GM12878 (cell line): ENCODE results near the gene SUGCT. TPM values are rescaled to one million over a fixed set of nuclear protein-coding genes. Genes with fewer than 3 reads are reported as not detected.

ENCODE experiments used
- ATAC-seq: fragments of 200-7000 bp; cut with Tn5 transposase; 3 replicates; pipeline ENCODE4 v1.9.1; 2020; ENCODE audit warnings: mild to moderate bottlenecking, moderate library complexity
- BruUV-seq: library from RNA; stranded (reverse); fragments of 400-500 nt; replicated peaks from 2 replicates; lab custom pipeline; 2021; lab: Mats Ljungman, UMichigan
- CTCF ChIA-PET: fragments of 300-600 bp; sonication (Branson Sonifier 250); formaldehyde crosslinking; extraction: SDS; loops from one replicate; lab custom pipeline; 2021; ENCODE audit warnings: inconsistent platforms; lab: Yijun Ruan, JAX
- POLR2A ChIA-PET: fragments of 350-600 bp; formaldehyde crosslinking; extraction: SDS; loops from one replicate; lab custom pipeline; 2021; ENCODE audit warnings: inconsistent platforms; lab: Charles Lee
- RAD21 ChIA-PET: fragments of 300-600 bp; sonication (Branson Sonifier 250); formaldehyde crosslinking; loops from one replicate; lab custom pipeline; 2023; ENCODE audit warnings: antibody characterized with exemption; ENCODE audit not compliant: unreplicated experiment; lab: Charles Lee
- SMC1A ChIA-PET: fragments of 300-600 bp; sonication (Branson Sonifier 250); formaldehyde crosslinking; loops from one replicate; lab custom pipeline; 2023; ENCODE audit not compliant: unreplicated experiment, uncharacterized antibody; lab: Charles Lee
- DNase-seq: peaks from one replicate; pipeline ENCODE4 v3.0.0-alpha.2; 2011; ENCODE audit warnings: low read depth, low spot score
- FAIRE-seq: peaks from 3 replicates; lab custom pipeline; 2011; peaks lifted over from hg19 to GRCh38; lab: Jason Lieb, UNC
- H2AFZ ChIP-seq: 2 replicates; pipeline ENCODE4 v1.6.0; 2011; ENCODE audit warnings: low read depth, low read length, control low read depth; ENCODE audit not compliant: control insufficient read depth
- H3K27ac ChIP-seq: 2 replicates; pipeline ENCODE4 v1.5.1; 2011; ENCODE audit warnings: control low read depth; ENCODE audit not compliant: control insufficient read depth, insufficient read depth
- H3K27me3 ChIP-seq, 2 experiments: replicated peaks in 1 of 2; 2 replicates each; pipeline versions ENCODE4 v1.6.0 to v1.6.1; 2011; ENCODE audit warnings: low read length in 1 of 2; ENCODE audit not compliant: control insufficient read depth in 2 of 2, insufficient read depth in 2 of 2
- H3K36me3 ChIP-seq, 2 experiments: 2 replicates each; pipeline ENCODE4 v1.5.1; 2011; ENCODE audit warnings: low read length in 1 of 2; ENCODE audit not compliant: control insufficient read depth in 2 of 2, insufficient read depth in 2 of 2
- H3K4me1 ChIP-seq: 2 replicates; pipeline ENCODE4 v1.6.1; 2011; ENCODE audit warnings: mild to moderate bottlenecking, low read length, moderate library complexity, mixed read lengths; ENCODE audit not compliant: control insufficient read depth, insufficient read depth
- H3K4me2 ChIP-seq: 2 replicates; pipeline ENCODE4 v1.6.0; 2011; ENCODE audit warnings: control low read depth; ENCODE audit not compliant: control insufficient read depth, insufficient read depth
- H3K4me3 ChIP-seq: fragments of 200-600 bp; sonication (generic); 2 replicates; pipeline ENCODE4 v1.5.1; 2016
- H3K79me2 ChIP-seq: 2 replicates; pipeline ENCODE4 v1.6.0; 2011; ENCODE audit warnings: low read length; ENCODE audit not compliant: control insufficient read depth, insufficient read depth
- H3K9ac ChIP-seq: 2 replicates; pipeline ENCODE4 v1.8.0; 2011; ENCODE audit warnings: low read length, control low read depth, mixed read lengths; ENCODE audit not compliant: control insufficient read depth, insufficient read depth
- H3K9me3 ChIP-seq: replicated peaks from 3 replicates; pipeline ENCODE4 v1.5.1; 2011; ENCODE audit warnings: mild to moderate bottlenecking, low read length; ENCODE audit not compliant: control insufficient read depth, insufficient read depth
- H4K20me1 ChIP-seq: 2 replicates; pipeline ENCODE4 v1.6.0; 2011; ENCODE audit not compliant: control insufficient read depth, insufficient read depth
- DPF2 ChIP-seq: fragments of 450-650 bp; IDR thresholded peaks from 2 replicates; pipeline ENCODE4 v1.6.1; 2017; ENCODE audit warnings: mild to moderate bottlenecking
- MEF2A ChIP-seq: IDR thresholded peaks from 2 replicates; pipeline ENCODE4 v1.6.1; 2011; ENCODE audit warnings: low read depth, mild to moderate bottlenecking, low read length, moderate library complexity; ENCODE audit not compliant: insufficient read depth
- MTA3 ChIP-seq: IDR thresholded peaks from 2 replicates; pipeline ENCODE4 v1.6.1; 2012; ENCODE audit warnings: low read length, inconsistent platforms, borderline replicate concordance
- NFIC ChIP-seq: IDR thresholded peaks from 2 replicates; pipeline ENCODE4 v1.6.1; 2012; ENCODE audit warnings: low read depth, mild to moderate bottlenecking, inconsistent platforms, low read length, moderate library complexity
- NR2C1 ChIP-seq: fragments of 450-650 bp; IDR thresholded peaks from 2 replicates; pipeline ENCODE4 v1.6.1; 2017; ENCODE audit warnings: antibody characterized with exemption, mild to moderate bottlenecking, moderate library complexity
- POLR2AphosphoS2 ChIP-seq: IDR thresholded peaks from 2 replicates; pipeline ENCODE4 v1.6.1; 2011; ENCODE audit warnings: low read depth, mild to moderate bottlenecking, low read length, improper control_type of control experiment, moderate library complexity
- POU2F2 ChIP-seq: IDR thresholded peaks from 3 replicates; pipeline ENCODE4 v1.6.1; 2011; ENCODE audit warnings: low read depth, mild to moderate bottlenecking, low read length, borderline replicate concordance
- RELB ChIP-seq: fragments of 450-650 bp; IDR thresholded peaks from 2 replicates; pipeline ENCODE4 v1.6.1; 2017; ENCODE audit warnings: low read depth, mild to moderate bottlenecking, moderate library complexity
- SKIL ChIP-seq: fragments of 450-650 bp; IDR thresholded peaks from 2 replicates; pipeline ENCODE4 v1.6.1; 2017; ENCODE audit warnings: mild to moderate bottlenecking, low read depth, inconsistent platforms; ENCODE audit not compliant: poor library complexity, severe bottlenecking
- SREBF1 ChIP-seq: IDR thresholded peaks from 2 replicates; pipeline ENCODE4 v1.6.1; 2012; ENCODE audit warnings: mild to moderate bottlenecking, low read length
- STAT3 ChIP-seq: IDR thresholded peaks from 2 replicates; pipeline ENCODE4 v1.6.1; 2011; ENCODE audit warnings: low read depth, low read length, improper control_type of control experiment
- SUPT20H ChIP-seq: IDR thresholded peaks from 2 replicates; pipeline ENCODE4 v1.6.1; 2011; ENCODE audit warnings: low read depth, mild to moderate bottlenecking, low read length, moderate library complexity, borderline replicate concordance; ENCODE audit not compliant: control insufficient read depth
- WGBS: methylation state at CpG from one replicate; pipeline ENCODE4 v1.1.6; 2016; ENCODE audit warnings: low lambda C conversion rate; ENCODE audit not compliant: insufficient replicate concordance, insufficient coverage; ENCODE audit errors: missing lambda C conversion rate; 5-methylcytosine and 5-hydroxymethylcytosine counted together
- in situ Hi-C: fragments of 300-500 bp; cut with MboI; formaldehyde crosslinking; loops from 9 replicates; pipeline ENCODE4 v1.14.3; 2018; ENCODE audit warnings: mixed read lengths
- intact Hi-C: fragments of 100-400 bp; cut with micrococcal nuclease; formaldehyde crosslinking; loops from one replicate; pipeline ENCODE4 v1.14.2; 2022; ENCODE audit not compliant: unreplicated experiment
- polyA plus RNA-seq, 11 experiments: library from polyadenylated mRNA; depleted of rRNA in 4 of 11; unstranded in 6 of 11; stranded (reverse) in 5 of 11; fragments of >200 nt; fragmentation: Nextera tagmentation in 4 of 11; fragmentation: Illumina TruSeq in 1 of 11; extraction: Ambion mirVana in 4 of 11; extraction: Trizol in 1 of 11; gene quantifications; 1 replicate in 1 of 11; 2 replicates in 10 of 11; pipeline versions ENCODE4 v1.2.1 to v1.2.3, GENCODE V29; 2011 to 2016; ENCODE audit warnings: inconsistent platforms in 2 of 11, missing spikeins in 2 of 11, low read depth in 1 of 11
- total RNA-seq, 4 experiments: library from RNA; depleted of rRNA in 3 of 4; stranded (reverse); fragments of >200 nt in 3 of 4; fragmentation: Illumina TruSeq in 1 of 4; extraction: Trizol in 1 of 4; gene quantifications; 2 replicates each; pipeline versions ENCODE4 v1.2.1 to v1.2.3, GENCODE V29; 2013 to 2021
- TF ChIP-seq, protein P1 (sequence below): fragments of 450-650 bp; IDR thresholded peaks from 2 replicates; pipeline ENCODE4 v1.6.1; 2017; ENCODE audit warnings: mild to moderate bottlenecking, moderate library complexity
- TF ChIP-seq, protein P2 (sequence below): IDR thresholded peaks from 2 replicates; pipeline ENCODE4 v1.6.1; 2012; ENCODE audit warnings: low read depth, low read length, improper control_type of control experiment

SUGCT gene
- total and polyA plus RNA-seq, 10 of the 15 experiments (the other 5 are each of a cell fraction or from before 2014, with no cell fraction given) = 0.08 to 1.2 (median 0.67) TPM; not detected in 1

DNA sequence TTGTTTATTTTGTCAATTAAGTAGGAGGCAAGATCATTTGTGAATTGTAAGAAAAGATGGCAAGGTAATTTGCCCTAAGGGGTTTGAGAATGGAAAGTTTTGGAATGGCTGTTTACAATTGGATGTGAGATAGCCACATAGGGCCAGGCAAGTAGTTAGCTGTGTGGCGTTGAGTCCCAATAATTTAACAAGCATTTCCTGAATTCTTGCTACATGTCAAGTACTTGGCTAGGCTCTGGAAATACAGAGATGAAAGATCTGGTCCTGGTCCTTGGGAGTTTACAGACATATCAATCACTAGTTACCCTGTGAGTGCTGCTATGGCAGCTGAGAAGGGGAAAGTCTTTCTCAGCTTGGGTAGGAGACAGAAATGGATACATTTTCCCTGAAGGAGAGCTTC lies 401.6 kb downstream of the SUGCT start (continued):
- TF ChIP-seq SUPT20H (no peak), POU2F2 (no peak), MEF2A (no peak), SKIL (no peak)

GRCh38 chr7:40538281-40538680 lies 403.5 kb downstream of the SUGCT start:
- Histone ChIP-seq H3K9ac (no peak overlapping the region), H4K20me1 (no peaks in the 10 kb centered on the region), H3K4me3 (no peak overlapping the region), H2AFZ (no peak overlapping the region), H3K4me2 (no peak overlapping the region), H3K27me3 (no peaks in the 10 kb centered on the region), H3K9me3 (no peaks in the 10 kb centered on the region), H3K79me2 (no peaks in the 10 kb centered on the region), H3K27ac (no peak overlapping the region), H3K4me1 (no peaks in the 10 kb centered on the region), H3K36me3 (no peaks in the 10 kb centered on the region)
- FAIRE-seq (no peak), ATAC-seq (no peak), DNase-seq (no peak)
- 40% methylated on average over 1 of the region's 1 CpG for WGBS
- in situ Hi-C loops (no loop called here), intact Hi-C loops (no loop called here)
- ChIA-PET RAD21 (no interaction called here), CTCF (no interaction called here), POLR2A (interaction anchor here (0.7 kb wide), 1 partner anchor 584 kb away, joined by 3 read pairs; no protein-coding TSS in a partner anchor), SMC1A (no interaction called here)
- no TSS peak for BruUV-seq
- TF ChIP-seq STAT3 = no peak
- TF ChIP-seq DPF2 = no peak
- TF ChIP-seq MEF2A = no peak
- TF ChIP-seq SREBF1 = no peak
- TF ChIP-seq NR2C1 = no peak
- no peak for TF ChIP-seq RELB
- TF ChIP-seq, protein P1, sequence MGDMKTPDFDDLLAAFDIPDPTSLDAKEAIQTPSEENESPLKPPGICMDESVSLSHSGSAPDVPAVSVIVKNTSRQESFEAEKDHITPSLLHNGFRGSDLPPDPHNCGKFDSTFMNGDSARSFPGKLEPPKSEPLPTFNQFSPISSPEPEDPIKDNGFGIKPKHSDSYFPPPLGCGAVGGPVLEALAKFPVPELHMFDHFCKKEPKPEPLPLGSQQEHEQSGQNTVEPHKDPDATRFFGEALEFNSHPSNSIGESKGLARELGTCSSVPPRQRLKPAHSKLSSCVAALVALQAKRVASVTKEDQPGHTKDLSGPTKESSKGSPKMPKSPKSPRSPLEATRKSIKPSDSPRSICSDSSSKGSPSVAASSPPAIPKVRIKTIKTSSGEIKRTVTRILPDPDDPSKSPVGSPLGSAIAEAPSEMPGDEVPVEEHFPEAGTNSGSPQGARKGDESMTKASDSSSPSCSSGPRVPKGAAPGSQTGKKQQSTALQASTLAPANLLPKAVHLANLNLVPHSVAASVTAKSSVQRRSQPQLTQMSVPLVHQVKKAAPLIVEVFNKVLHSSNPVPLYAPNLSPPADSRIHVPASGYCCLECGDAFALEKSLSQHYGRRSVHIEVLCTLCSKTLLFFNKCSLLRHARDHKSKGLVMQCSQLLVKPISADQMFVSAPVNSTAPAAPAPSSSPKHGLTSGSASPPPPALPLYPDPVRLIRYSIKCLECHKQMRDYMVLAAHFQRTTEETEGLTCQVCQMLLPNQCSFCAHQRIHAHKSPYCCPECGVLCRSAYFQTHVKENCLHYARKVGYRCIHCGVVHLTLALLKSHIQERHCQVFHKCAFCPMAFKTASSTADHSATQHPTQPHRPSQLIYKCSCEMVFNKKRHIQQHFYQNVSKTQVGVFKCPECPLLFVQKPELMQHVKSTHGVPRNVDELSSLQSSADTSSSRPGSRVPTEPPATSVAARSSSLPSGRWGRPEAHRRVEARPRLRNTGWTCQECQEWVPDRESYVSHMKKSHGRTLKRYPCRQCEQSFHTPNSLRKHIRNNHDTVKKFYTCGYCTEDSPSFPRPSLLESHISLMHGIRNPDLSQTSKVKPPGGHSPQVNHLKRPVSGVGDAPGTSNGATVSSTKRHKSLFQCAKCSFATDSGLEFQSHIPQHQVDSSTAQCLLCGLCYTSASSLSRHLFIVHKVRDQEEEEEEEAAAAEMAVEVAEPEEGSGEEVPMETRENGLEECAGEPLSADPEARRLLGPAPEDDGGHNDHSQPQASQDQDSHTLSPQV = no peak
- TF ChIP-seq NFIC = no peak
- TF ChIP-seq, protein P2, sequence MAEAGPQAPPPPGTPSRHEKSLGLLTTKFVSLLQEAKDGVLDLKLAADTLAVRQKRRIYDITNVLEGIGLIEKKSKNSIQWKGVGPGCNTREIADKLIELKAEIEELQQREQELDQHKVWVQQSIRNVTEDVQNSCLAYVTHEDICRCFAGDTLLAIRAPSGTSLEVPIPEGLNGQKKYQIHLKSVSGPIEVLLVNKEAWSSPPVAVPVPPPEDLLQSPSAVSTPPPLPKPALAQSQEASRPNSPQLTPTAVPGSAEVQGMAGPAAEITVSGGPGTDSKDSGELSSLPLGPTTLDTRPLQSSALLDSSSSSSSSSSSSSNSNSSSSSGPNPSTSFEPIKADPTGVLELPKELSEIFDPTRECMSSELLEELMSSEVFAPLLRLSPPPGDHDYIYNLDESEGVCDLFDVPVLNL = no peak
- no peak for TF ChIP-seq POLR2AphosphoS2
- no peak for TF ChIP-seq MTA3
